Measurements from ENCODE around the gene TSPAN3.

The TSPAN3 gene

GRCh38 chr15:77009176-77009575, 61.7 kb downstream of the TSPAN3 start:
- no peak for DNase-seq (ENCODE audit: low spot score)

GRCh38 chr15:77004189-77004588, 66.7 kb downstream of the TSPAN3 start:
- DNase-seq (ENCODE audit: low spot score) = no peak

DNA sequence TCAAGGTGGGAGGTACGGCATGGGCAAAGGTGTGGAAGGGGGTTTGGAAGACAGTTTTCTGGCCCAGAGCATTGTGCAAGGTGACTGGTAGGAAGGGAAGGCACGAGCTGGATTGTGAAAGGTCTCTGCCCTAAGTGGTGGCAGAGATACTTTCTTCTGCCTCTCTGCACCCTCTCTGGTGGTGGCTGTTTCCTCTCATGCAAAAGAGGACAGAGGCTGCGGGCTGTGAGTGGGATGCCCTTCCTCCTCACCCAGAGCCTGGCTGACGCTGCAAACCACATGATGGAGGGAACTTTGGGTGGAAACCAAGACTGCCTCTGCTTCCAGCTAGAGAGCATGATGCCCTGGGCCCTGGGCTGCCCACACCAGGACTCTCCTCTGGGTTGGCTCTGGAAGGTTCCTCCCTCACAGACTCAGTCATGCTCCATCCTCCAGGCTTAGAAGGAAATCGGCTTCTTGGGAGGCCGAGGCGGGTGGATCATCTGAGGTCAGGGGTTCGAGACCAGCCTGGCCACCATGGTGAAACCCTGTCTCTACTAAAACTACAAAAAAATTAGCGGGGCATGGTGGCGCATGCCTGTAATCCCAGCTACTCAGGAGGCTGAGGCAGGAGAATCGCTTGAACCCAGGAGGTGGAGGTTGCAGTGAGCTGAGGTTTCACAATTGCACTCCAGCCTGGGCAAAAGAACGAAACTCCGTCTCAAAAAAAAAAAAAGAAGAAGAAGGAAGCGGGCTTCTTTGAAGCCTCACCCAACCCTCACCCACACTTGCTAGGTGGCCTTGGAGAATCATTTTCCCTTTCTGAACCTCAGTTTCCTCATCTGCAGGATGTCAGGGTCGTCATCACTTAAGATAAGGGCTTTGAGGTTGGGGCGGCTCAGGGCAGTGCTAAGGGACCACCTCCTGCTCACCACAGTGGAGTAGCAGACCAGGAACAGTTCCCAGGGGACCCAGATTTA, 67.7 kb downstream of the TSPAN3 start:
- DNase-seq (ENCODE audit: low spot score) = no peak

DNA sequence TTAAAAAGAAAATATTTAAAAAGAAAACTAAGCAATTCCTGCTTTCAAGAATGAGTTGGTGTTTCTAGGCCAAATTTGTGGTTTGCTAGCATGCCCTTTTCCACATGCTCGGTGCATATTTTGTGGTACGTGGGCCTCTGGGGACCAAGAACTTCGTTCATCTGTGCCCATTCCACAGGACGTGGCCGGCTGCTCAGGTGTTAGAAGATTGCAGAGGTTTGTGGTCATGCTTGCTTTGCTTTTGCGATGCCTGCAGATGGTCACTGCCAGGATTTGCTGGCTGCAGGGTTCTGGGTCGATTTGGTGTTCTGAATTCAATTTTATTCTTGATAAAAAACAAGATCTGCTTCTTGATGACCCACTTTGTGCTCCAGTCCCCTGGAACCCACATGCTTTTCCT, 68.5 kb downstream of the TSPAN3 start:
- no peak for DNase-seq (ENCODE audit: low spot score)

DNA sequence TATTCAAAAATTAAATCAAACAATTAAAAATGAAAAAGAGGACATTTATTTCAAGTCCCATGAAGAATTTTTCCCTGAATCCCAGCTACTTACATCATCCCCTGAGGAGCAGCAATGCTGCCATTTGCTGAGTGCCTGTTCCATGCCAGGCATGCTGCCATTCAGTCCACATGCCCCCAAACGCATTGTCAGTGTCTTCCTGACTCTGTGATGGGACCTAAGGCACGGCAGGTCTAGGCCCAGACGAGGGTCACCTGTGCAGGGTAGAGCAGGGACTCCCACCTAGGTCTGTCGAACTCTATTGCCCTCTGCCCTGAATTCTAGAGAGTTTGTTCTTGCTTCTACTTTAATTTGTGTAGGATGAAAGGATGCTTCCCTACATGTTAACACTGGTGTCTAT, 68.9 kb downstream of the TSPAN3 start:
- no peak for DNase-seq (ENCODE audit: low spot score)

- DNase-seq (ENCODE audit: low spot score) = no peak
Measured at GRCh38 chr15:77001351-77001750, 69.6 kb downstream of the TSPAN3 start.

GRCh38 chr15:76999996-77000395, 70.9 kb downstream of the TSPAN3 start:
- DNase-seq (ENCODE audit: low spot score) = no peak

- DNase-seq (ENCODE audit: low spot score) = no peak
Measured at GRCh38 chr15:76998663-76999285, 72.1 kb downstream of the TSPAN3 start.

DNA sequence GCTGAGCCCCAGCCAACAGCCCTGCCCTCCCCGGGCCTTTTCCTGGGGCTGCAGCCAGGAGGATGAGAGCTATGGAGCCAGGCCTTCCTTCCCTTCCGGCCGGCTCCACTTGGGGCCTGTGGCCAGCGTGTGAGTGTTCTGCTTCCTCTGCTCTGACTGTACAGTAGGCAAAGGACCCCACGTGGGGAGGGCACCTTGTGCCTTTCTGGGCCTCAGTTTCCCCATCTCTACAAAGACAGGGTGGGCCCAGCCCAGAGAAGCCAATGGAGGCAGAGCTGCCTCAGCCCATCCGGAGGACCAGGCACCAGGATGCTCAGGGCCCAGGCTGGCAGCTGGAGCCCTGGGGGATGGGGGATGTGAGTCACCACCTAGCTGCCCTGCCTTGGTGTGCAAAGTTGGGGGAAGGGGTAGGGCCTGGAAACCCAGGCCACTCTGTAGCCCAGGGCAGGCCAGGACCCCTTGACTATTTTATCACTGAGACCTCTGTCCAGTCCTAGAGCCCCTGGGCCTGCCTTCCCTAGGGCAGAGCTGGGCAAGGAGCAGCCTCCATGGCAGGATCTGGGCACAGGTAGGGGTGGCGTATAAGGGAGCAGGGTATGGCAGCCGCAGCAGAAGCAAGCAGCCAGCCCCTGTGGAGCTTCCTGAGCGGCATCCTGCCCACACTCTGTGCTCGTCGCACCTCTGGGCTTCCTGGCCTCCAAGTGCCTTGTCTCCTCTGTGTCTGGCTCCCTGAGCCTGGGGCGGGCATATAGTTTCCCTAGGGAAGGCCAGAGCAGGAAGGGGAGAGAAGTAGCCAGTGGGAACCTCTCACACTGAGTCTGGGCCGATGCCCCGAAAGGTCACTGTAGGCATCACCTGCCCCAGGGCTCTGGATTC, 74.1 kb downstream of the TSPAN3 start:
- DNase-seq (ENCODE audit: low spot score) = peak; percentile 23

DNA sequence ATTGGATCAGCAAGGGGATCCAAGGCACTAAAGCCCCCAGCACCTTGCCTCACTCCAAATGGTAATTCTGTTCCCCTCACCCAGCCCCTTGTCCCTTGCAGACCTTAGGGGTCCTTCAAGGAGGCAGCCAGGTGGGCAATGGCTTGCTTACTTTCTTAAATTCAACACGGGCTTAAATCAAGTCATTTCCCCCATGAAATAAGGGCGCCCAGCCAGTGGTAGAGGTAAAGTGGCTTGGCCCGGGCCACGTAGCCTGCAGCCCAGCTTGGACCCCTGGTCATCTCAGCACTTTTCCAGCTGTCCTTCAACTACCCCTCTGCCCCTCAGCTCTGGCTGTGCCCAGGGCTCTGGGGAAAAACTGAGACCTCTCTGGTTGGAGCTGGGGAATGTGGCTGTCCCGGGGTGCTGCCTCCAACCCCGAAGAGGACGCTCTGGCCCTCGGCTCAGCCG, 74.8 kb downstream of the TSPAN3 start:
- no peak for DNase-seq (ENCODE audit: low spot score)

DNA sequence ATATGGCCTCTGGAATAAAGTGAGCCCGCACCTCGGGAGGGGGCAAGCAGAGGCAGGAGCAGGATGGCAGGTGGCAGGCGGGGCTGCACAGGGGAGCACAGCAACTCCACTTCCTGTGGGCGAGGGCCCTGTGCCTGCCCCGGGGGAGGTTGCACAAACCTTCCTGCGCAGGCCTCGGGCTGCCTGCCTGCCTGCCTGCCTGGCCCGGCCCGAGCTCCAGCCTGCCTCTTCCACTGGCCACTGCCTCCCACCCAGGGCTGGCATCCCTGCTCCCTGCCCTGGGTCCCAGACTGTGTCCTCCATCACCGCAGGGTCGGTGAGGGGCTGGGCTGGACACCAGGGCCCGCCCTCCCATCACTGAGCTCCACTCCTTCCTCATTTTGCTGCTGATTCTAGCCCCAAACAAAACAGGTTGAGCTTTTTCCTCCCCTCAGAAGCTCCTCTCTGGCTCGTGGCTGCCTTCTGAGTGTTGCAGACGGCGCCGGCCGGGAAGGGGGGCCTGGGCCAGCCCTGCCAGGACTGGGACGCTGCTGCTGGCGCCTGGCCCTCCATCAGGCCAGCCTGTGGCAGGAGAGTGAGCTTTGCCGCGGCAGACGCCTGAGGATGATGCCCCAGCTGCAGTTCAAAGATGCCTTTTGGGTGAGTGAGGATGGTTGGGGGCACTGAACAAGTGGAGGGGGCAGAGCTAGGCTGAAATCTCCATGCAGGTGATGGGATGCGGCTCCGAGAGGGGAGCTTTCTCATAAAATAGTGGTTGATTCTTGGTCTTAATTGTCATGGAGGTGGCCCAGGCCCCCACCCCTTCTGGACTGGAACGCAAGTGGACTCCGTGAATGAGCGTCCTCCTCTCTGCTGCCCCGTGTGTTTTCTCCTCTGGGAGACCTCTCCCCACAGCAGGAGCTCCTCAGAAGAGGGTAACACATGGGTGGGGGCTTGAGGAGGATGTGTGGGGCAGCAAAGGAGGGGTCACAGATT, 75.7 kb downstream of the TSPAN3 start, which contains the start of gene PSTPIP1:
PSTPIP1 (plus strand) TSS at position 156 of the 975 bp plus-strand sequence; CDS start at position 604, 448 bp downstream.
- no peak for DNase-seq (ENCODE audit: low spot score)

- DNase-seq (ENCODE audit: low spot score) = no peak
Measured at GRCh38 chr15:76994496-76994895, 76.4 kb downstream of the TSPAN3 start.

DNA sequence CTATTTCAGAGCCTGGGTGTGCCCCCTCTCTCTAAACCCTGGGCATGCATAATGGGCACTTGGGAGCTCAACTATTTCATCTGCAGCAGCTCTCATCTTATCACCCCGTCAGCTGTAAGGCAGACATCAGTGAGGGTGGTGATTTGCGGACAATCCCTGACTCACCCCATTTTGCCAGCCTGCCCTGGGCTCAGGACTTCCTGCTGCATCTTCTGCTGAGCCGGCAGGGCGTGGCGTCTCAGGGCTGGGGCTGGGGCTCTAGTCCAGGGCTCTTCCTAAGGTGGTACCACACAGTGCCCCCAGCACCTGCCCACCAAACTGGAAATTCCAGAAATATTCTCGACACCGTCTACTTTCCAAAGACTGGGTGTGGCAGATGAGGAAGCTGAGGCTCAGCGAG, 76.9 kb downstream of the TSPAN3 start:
- no peak for DNase-seq (ENCODE audit: low spot score)

DNA sequence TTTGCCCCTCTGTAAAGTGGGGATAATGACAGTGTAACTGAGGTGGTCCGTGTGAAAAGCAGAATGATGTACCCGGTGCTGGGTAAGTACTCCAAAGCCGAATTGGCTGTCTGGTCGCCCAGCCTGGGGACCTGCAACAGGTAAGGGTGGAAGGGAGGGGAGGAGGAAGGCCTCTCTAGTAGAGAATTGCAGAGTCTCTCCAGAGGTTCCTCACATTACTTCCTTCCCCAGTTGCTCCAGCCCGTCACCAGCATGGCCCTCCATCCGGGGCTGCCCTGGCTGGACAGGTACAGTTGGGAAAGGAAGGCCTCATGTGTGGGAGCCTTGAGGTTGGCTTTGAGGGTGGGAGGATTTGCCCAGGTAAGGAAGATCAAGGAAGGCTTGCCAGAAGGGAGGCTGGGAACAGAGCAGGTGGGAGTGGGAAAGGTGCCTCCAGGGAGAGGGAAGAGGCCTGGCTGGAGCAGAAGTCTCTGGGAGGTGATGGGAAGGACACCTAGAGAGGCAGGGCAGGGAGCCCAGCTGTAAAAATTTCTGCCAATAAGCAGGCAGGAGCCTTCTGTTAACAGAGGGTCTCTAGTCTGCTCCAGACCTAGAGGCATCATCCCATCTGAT, 77.7 kb downstream of the TSPAN3 start:
- DNase-seq (ENCODE audit: low spot score) = no peak

DNA sequence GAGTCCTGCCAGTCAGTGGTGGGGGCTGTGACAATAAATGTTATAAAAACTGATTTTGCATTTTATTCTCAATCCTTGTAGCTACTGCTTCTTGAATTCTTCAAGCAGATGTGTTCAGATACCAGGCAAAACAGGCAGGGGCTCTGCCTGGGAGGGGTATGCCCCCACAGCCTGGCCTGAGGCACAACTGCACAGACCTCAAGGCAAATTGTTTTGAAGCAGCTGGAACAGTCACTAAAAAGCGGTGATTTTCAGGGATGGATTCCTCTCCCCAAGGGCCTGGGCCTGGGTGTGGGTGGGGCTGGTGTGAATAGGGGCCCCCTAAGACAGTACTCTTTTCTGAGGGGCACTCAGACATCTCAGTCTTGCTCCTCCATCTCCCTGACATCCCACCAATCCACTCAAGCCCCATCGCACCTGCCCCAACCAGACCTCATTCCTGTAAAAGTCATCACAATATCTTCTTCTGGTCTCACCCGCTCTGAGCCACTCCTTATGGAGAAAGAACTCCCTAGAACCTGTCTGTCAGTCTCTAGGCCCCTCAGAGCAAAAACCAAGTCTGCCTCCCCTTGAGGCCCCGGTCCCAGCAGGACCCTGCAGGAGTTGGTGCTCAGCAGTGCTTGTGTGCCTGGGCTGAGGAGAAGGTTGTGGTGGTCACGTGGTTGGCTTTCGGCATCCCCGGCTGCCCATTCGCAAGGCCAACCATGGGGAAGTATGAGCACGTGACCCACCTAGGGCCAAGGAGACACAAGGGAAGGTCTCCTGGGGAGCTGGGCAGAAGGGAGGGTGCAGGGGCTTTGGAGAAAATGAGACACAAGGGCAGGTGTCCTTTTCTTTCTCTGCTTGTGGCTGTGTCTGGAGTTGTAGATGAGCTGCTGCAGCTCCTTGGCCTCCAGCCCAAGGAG, 78.9 kb downstream of the TSPAN3 start:
- no peak for DNase-seq (ENCODE audit: low spot score)

Measured in kidney tubule cell (primary cell).